GM19395 (cell line): ENCODE measurements around the gene FBXL16.

Experiments used
- ATAC-seq: cut with Tn5 transposase; IDR thresholded peaks from one replicate; pipeline ENCODE4 v1.9.1; 2021; ENCODE audit warnings: mild to moderate bottlenecking, moderate library complexity; ENCODE audit not compliant: unreplicated experiment

Gene FBXL16

DNA sequence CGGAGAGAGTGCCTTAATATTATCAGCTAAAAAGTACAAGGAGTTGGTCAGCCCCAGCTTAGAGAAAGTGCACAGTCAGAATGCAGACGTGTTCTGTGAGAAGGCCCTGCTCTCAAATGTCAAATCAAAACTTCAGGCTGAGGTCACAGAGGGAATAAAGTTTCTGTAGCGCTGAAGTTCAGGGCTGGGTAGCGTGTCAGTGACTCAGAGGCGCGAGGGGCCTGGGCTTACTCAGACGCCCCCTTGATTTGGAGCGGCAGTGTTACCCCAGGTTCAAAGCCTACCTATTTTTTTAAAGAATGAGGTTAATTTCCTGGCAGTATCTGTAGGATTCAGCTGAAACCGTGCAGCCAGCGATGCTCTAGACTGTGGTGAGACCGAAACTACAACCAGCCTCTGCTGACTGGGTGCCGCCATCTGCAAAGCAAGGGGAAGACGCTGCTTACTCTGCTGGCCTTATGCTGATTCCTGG lies 30.4 kb upstream of the FBXL16 start:
- ATAC-seq, result no peak

DNA sequence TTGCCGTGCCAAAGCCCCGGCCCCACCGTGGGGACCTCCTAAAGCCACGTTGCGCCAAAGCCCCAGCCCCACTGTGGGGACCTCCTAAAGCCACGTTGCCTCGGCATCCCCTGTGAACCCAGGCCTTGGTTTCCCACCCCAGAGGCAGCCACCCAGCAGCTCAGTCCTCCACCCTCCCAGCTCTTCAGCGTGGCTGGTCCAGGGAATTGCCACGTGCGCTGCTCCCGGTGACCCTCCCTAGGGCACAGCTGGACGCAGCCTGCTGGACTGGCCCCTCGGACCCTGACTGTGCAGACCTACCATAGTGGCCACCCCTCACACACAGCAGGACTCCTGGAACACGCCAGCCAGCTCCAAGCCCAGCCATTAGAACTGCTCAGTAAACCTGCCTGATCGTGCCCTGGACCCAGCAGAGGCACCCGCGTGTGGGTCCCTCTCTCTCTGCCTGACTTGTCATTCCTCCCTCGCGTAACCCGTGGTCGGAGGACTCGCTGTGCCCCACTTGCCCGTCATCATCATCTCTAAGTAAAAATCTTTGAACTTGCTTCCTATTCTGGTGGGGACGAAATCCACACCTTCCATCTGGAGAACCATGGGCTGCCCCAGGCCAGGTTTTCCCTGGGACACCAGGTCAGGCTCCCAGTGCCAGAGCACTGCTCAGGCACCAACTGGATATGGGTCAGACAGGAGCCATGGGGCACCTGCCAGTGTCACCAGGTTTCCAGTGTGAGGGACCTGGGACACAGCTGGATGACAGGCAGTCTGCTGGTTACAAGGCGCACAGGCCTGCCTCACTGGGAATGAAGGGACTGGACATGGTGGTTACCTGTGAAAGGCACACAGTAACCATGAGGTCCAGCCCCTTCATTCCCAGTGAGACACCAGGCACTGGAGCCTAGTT lies 29.6 kb upstream of the FBXL16 start:
- no peak for ATAC-seq

- no peak for ATAC-seq
Measured at GRCh38 chr16:734208-734980, 28.8 kb upstream of the FBXL16 start.

DNA sequence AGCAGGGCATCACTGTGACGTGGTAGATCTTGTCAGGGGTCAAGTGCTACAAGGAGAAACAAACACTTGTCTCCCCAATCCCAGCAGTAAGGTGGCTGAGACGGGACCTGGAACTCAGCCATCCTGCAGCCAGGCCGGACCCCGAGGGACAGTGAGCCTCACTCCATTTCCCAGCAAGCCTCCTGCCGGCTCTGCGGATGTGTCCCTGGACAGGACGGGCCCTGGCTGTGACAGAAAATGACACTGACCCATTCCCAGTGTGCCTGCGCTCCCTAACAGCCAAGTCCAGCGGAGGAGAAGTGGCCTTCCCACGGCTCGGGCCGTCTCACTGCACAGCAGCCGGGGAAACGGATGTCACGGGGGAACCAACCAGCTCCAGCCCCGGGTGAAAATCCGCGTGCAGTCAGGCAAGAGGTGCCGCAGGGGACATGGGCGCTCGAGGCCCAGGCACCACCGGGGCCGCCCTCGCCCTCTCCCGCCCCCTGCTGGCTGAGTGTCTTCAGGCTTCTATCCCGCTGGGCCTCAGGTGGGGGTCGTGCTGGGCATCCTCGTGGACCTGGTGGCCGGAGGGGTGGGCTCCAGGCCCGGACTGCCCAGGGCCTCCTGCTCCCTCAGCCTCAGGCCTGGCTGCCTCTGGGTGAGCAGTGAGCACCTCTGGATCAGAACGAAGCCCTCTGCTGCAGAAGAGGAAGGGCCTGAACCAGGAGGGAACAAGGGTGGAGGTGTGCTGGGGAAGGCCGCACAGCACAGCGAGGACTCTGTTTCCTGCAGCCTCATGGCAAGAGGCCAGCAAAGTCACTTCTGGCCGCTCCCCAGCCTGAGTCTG lies 28.0 kb upstream of the FBXL16 start:
- ATAC-seq, result no peak

GRCh38 chr16:732936-733335 lies 27.3 kb upstream of the FBXL16 start:
- no peak for ATAC-seq

GRCh38 chr16:732332-732731 lies 26.7 kb upstream of the FBXL16 start:
- ATAC-seq, result no peak

- ATAC-seq, result no peak
Measured at GRCh38 chr16:730666-731509, 25.3 kb upstream of the FBXL16 start.

DNA sequence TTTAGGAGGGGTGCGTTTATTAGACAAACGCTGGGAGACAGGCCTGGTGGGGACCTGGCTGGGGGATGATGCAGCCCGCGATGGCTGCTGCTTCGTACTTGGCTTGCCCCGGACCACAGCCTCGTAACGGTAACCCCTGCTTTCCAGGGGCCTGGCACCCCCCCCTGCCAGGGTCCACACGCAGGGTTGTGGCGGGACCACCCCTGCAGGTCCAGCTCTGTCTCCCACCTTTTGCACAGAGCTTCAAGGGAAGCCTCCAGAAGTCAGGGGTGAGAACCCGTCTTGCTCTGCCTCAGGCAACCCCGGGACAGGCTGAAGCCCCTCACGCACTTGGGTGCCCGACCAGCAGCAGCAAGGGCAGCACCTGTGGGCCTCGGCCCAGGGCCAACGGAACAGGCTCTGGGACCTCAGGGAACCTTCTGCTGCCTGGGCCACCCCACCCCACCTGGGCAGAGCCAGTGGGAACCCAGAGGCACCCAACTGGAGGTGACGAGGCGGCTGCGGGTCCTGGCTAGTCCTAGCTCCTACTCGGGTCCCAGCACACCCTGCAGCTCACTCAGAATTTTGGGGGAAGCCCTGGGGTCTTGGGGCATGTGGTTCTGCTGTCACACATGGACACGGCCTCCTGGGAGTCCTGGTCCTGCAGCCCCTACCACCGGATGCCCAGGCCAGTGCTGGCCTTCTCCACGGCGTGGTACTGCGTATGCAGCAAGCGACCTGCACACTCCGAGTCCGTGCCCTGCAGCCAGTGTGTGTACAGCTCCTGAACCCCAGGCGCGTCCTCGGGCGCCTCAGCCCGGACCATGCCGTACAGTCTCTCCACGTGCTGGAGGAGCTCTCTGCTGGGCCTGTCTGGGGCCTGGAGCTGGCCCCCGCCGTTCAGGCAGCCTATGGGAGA lies 24.4 kb upstream of the FBXL16 start:
- ATAC-seq, result no peak

DNA sequence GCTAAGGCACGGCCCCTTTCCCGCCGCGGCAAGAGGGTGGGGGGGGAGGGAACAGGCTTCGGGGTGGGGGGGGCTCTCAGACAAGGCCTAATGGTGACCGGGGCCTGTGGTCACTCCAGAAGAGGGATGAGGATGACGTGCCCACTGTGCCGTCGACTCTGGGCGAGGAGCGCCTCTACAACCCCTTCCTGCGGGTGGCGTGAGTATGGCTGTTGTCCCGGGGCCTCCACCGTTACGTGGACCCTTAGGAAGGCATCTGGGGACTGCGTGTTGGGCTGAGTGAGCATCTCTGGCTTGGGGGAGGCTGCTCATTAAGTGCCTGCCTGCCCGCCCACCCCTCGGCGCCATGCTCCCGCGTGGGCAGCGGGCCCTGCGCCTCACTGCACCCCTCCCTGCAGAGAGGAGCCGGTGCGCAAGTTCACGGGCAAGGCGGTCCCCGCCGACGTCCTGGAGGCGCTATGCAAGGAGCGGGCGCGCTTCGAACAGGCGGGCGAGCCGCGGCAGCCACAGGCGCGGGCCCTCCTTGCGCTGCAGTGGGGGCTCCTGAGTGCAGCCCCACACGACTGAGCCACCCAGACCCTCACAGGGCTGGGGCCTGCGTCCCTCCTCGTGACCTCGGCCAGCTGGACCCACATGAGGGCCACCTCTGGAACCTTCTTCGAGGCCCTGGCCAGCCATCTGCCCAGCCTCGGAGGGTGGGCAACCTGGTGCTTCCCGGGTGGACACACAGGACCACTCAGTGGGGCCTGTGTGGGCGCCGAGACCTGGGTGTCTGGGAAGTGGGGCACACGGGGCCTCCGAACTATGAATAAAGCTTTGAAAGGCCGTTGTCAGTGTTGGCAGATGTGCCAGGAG lies 23.5 kb upstream of the FBXL16 start:
- no peak for ATAC-seq

DNA sequence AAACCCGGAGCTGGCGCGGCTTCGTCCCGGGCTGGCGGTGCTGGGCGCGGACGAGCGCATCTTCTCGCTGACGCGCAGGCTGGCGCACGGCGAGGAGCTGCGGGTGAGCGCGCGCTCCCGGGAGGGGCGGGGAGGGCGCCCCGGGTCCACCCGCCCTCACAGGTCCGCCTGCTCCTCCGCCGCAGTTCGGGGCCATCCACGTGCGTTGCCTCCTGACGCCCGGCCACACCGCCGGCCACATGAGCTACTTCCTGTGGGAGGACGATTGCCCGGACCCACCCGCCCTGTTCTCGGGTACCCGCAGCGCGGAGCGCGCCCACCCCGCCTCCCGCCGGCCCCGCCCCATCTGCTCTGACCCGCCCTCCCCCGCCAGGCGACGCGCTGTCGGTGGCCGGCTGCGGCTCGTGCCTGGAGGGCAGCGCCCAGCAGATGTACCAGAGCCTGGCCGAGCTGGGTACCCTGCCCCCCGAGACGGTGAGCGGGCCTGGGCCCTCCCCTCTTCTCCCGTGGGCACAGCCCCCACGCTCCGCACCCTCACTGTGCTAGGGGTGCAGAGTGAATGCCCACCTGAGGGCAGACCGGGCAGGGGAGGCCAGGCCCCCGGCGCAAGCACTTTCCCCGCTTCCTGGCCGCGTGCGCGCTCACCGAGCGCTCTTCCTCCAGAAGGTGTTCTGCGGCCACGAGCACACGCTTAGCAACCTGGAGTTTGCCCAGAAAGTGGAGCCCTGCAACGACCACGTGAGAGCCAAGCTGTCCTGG lies 22.7 kb upstream of the FBXL16 start:
- ATAC-seq, result no peak

DNA sequence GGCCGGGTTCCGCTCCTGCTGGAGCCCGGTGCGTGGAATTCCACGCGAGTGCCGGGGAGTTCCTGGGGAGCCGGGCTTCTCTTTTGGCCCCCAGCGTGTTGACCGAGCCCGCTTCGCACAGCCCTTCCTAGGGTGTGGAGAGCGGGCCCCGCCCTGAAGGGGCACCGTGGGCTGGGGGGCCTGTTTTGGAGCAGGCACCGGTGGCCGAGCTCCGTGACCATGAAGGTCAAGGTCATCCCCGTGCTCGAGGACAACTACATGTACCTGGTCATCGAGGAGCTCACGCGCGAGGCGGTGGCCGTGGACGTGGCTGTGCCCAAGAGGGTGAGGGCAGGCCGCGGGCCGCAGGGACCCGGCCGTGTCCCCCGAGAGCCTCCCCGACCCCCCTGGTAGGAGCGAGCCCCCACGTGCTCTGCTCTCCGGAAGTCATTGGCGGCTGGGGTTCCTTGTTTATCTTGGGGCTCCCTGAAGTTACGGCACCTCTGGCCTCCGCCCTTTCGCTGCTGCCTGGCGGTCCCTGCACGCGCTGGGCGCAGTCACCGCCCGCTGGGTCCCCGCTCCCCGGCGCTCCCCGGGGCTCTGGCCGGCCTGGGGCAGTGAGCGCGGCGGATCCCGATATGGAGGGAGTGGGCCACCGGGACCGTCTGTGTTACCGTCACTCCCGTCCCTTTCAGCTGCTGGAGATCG lies 21.8 kb upstream of the FBXL16 start:
- no peak for ATAC-seq

DNA sequence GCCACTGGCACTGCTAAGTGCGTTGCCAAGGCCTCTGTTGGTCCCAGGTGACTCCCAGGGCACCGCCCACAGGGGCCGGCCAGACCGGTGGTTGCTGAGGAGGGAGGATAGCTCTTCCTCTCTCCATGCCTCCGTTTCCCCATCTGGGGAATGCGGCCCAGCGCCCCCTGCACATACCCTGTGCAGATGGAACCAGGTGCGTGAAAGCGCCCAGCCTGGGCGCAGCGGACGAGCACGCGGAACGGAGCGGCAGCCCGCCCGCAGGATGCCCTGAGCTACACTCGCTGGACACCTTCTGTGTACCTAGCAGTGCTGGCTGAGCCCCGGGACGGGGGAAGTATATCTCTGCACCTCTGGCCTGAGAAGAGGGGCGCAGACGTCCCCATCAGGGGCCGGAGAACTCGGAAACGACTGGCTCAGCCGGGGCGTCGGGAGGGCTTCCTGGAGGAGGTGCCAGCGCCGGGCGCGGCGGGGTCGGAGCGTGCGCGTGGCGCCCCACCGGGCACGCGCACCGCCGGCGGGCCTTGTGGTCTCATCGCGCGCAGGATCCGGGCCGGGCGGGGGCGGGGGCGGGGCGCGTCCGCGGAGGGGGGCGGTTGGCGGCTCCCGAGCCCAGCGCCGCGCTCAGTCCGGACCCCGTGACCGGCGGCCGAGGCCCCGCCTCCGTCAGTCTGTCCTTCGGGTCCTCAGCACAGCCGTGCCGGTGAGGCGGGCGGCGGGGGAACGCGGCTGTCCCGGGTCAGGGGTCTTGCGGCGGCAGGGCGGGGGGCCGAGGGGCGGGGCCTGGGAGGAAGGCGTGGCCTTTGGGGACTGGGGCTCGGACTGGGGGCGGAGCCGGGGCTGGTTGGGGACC lies 21.1 kb upstream of the FBXL16 start, which contains the start of the genes CCDC78 and HAGHL:
Gene CCDC78 (minus strand): TSS at position 6 of the 853 bp plus-strand sequence. CDS start 76 bp downstream, outside the sequence.
Gene HAGHL (plus strand): TSS at position 669 of the 853 bp plus-strand sequence. CDS start 404 bp downstream, outside the sequence.
- ATAC-seq, result no peak

DNA sequence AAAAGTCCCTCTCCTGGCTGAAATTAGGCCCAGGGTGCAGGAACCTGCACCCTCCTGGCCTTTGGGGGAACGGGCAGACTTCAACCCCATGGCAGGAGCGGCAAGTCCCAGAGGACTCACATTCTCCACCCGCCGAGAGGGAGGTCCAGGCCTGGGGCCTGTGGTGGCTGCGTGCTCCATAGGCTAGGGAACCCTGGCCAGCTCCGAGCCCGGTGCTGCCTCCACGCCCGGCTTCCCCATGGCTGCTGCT lies 20.5 kb upstream of the FBXL16 start:
- ATAC-seq, result no peak

GRCh38 chr16:725463-726187 lies 20.0 kb upstream of the FBXL16 start:
- no peak for ATAC-seq

DNA sequence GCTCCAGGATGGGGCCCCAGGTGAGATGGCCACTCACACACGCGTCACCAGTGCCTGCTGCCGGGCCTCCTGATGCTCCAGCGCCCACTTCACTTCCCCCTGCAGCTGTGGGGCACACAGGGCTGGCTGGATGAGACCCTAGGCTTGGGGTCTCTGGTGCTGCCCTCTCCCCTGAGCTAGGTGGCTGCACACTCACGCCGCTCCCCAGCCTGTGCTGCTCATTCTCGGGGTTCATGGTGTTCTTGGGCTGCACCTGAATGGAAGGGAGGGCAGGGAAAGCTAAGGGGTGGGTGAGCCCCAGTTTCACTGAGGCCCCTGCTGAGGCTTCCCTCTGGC lies 19.4 kb upstream of the FBXL16 start:
- no peak for ATAC-seq
